Measurements from ENCODE around the gene NPC2. TPM values are rescaled to one million over a fixed set of nuclear protein-coding genes. Genes with fewer than 3 reads are reported as not detected.
A peak's percentile ranks its signal among the peaks of the same experiment; 100 is the strongest.

NPC2 gene
- total and polyA plus RNA-seq, 8 donors, result 33.6 to 137 (median 59.1) TPM

GRCh38 chr14:74511966-74512830 is 19.1 kb upstream of the NPC2 start:
- 80 to 81% methylated on average over 10 of the region's 10 CpGs for WGBS, 2 donors
- DNase-seq, result peak in 1 of 6 donors; percentile 17
- Histone ChIP-seq H3K36me3 (no peaks in the 10 kb centered on the region), H3K27me3 (no peaks in the 10 kb centered on the region), H3K4me3 (no peak overlapping the region), H3K9me3 (no peaks in the 10 kb centered on the region), H3K27ac (no peak overlapping the region), H3K4me1 (no peaks in the 10 kb centered on the region)
- no peak for ATAC-seq
- no peak for FAIRE-seq
- intact Hi-C loops (cut with DNase I), result no loop called here
- TF ChIP-seq CTCF (IDR thresholded peaks at IDR 0.05), result no peak

GRCh38 chr14:74510959-74511409 is 17.9 kb upstream of the NPC2 start:
- Histone ChIP-seq H3K27ac (no peak overlapping the region), H3K4me3 (no peak overlapping the region), H3K27me3 (no peaks in the 10 kb centered on the region), H3K4me1 (no peaks in the 10 kb centered on the region), H3K9me3 (no peaks in the 10 kb centered on the region), H3K36me3 (no peaks in the 10 kb centered on the region)
- intact Hi-C loops (cut with DNase I), result no loop called here
- no peak for TF ChIP-seq CTCF (IDR thresholded peaks at IDR 0.05)
- peak in 1 of 6 donors; percentile 44 for DNase-seq
- ATAC-seq, result peak in 1 of 4 donors; percentile 14
- FAIRE-seq, result no peak
- 69 to 70% methylated on average over 10 of the region's 10 CpGs for WGBS, 2 donors

GRCh38 chr14:74510223-74510931 is 17.3 kb upstream of the NPC2 start:
- Histone ChIP-seq H3K27ac (no peak overlapping the region), H3K4me1 (no peaks in the 10 kb centered on the region), H3K9me3 (no peaks in the 10 kb centered on the region), H3K27me3 (no peaks in the 10 kb centered on the region), H3K4me3 (no peak overlapping the region), H3K36me3 (no peaks in the 10 kb centered on the region)
- intact Hi-C loops (cut with DNase I), result no loop called here
- WGBS, 2 donors, result 74 to 83% methylated on average over 21 of the region's 21 CpGs
- TF ChIP-seq CTCF (IDR thresholded peaks at IDR 0.05), result no peak
- FAIRE-seq (no peak), DNase-seq (peak in 1 of 6 donors; percentile 47), ATAC-seq (no peak)

- Histone ChIP-seq H3K4me1 (no peaks in the 10 kb centered on the region), H3K4me3 (no peak overlapping the region), H3K9me3 (no peaks in the 10 kb centered on the region), H3K36me3 (no peaks in the 10 kb centered on the region), H3K27ac (no peak overlapping the region), H3K27me3 (no peaks in the 10 kb centered on the region)
- TF ChIP-seq CTCF (IDR thresholded peaks at IDR 0.05), result no peak
- ATAC-seq (no peak), FAIRE-seq (no peak), DNase-seq (no peak)
- intact Hi-C loops (cut with DNase I), result no loop called here
- WGBS, 2 donors, result 89 to 96% methylated on average over 9 to 10 of the region's 10 CpGs
Measured at GRCh38 chr14:74509587-74510222, 16.6 kb upstream of the NPC2 start.
